Measurements from ENCODE around the gene KIF2A.
"Not testable (repeated sequence)": the region's sequence is repeated elsewhere in the genome, so short reads cannot be mapped to it uniquely, and the experiment has no call there.

The KIF2A gene

DNA sequence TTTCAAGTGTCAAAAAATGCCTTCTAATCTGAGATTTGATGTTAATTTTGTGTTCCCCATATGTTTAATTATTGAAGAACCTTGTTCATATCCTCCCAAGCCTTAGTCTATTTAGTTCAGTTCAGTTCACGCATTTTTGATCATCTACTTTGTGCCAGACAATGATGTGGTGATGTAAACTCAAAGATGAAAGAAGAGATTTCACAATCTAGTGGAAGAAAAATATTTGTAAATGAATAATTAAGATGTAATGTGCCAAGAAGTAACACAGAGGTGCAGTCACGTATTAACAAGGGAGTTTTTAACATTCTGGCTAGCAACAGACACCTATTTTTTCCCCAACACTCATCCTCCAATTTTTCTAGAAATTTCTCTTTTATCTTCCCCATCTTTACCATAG, 22.1 kb upstream of the KIF2A start:
- H3K27me3 Mint-ChIP-seq = no peaks in the 10 kb centered on the region
- H3K4me3 Mint-ChIP-seq = no peak overlapping the region
- no peak overlapping the region for H3K27ac Mint-ChIP-seq
- H3K4me1 Mint-ChIP-seq = peaks cover 40% of the 10 kb centered on the region
- H3K36me3 Mint-ChIP-seq = no peaks in the 10 kb centered on the region
- no peaks in the 10 kb centered on the region for H3K9me3 Mint-ChIP-seq

DNA sequence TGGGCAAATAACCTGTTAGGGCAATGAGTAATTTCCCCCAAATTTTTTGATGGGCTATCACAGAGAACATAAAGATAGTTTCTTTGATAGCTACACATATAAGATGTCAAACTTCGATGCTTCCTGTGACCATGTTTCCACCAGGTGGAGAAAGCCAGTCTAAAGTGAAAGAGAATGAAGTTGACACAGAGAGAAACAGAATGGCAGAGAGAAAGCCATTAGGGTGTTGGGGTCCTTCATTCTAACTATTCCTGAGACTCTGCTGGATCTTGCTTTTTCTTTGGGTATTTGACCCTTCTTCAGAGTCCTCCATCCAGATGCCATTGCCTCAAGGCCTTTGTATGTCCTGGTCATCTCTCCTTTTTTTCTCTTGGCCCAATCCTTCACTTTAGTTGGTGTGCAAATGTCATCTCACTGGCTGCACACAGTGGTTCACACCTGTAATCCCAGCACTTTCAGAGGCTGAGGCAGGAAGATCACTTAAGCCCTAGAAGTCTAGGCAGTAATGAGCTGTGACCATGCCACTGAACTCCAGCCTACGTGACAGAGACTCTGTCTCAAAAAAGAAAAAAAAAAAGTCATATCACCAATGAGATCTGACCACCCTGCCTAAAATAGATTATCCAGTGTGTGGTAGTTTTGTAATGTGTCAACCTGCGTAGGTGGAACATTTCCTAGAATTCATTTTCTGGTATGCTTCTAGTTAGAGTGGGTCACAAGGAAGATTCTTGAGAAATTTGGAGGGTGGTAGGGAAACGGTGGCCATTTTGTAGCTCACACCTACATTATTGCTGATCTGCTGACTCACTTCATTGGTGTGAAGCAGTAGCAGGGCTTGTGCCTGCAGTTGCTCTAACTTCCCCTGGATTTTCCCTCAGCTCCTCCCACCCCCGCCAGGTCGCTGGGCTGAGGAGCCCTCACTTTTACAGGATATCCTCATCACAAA, 20.8 kb upstream of the KIF2A start:
- H3K27ac Mint-ChIP-seq = peak overlapping the region; percentile 94
- no peaks in the 10 kb centered on the region for H3K9me3 Mint-ChIP-seq
- H3K4me3 Mint-ChIP-seq = peak overlapping the region; percentile 6
- H3K4me1 Mint-ChIP-seq = peaks cover 45% of the 10 kb centered on the region
- H3K36me3 Mint-ChIP-seq = no peaks in the 10 kb centered on the region
- no peaks in the 10 kb centered on the region for H3K27me3 Mint-ChIP-seq

DNA sequence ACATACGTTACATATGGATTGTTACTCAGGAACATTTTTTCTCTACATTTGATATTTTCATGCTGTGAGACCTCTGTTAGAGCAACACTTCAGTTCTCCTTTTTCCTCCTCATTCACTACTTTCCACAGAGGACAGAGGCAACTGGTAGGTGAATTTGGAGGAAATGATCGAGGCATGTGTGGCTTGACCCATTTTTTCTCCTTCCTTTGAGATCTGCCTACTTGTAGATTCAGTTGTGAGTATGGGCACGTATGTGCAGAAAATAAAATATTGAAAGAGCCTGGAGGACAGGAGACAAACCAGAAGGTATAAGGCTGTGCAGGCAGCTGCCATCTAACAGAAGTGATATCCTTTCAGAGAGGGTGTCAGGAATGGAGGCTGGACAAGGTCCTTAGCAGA, 19.2 kb upstream of the KIF2A start:
- H3K9me3 Mint-ChIP-seq = no peaks in the 10 kb centered on the region
- H3K27ac Mint-ChIP-seq = peak overlapping the region; percentile 32
- H3K27me3 Mint-ChIP-seq = no peaks in the 10 kb centered on the region
- no peak overlapping the region for H3K4me3 Mint-ChIP-seq
- no peaks in the 10 kb centered on the region for H3K36me3 Mint-ChIP-seq
- peaks cover 54% of the 10 kb centered on the region for H3K4me1 Mint-ChIP-seq

DNA sequence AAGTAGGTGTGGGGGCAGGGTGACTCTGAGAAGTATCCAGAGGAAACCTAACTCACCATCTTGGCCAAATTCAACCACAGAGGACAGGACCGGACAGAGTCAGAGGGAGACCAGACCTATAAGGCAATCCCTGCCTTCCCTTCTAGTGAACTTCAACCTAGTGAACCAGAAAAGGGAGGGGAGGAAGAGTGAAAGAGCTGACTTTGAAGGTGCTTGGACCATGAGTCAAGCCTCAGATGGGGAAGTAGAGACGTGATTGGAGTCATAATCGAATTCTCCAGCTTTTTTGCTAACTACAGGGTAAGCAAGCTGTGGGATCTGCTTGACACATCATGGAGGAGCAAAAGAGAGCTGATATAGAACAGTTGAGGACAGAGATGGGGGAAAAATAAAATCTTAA, 18.8 kb upstream of the KIF2A start:
- no peaks in the 10 kb centered on the region for H3K27me3 Mint-ChIP-seq
- peak overlapping the region; percentile 60 for H3K27ac Mint-ChIP-seq
- H3K4me3 Mint-ChIP-seq = no peak overlapping the region
- H3K4me1 Mint-ChIP-seq = peaks cover 58% of the 10 kb centered on the region
- no peaks in the 10 kb centered on the region for H3K36me3 Mint-ChIP-seq
- H3K9me3 Mint-ChIP-seq = no peaks in the 10 kb centered on the region

DNA sequence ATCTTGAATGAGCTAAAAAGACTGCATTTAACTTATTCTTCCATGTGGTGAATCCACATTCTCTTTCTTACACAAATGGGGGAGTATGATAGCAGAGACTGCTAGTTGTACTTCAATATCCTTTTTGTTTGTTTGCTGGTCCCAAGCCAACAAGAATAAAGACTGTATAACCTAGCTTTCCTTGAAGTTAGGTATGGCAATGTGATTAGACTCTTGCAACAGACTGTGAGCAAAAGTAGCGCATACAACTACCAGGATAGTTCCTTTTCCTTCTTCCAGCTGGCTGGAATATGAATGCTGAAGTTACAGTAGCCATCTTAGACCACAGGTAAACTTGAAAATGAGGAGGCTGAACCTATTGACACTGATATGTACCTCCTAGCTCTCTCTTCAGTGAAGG, 17.9 kb upstream of the KIF2A start:
- peaks cover 66% of the 10 kb centered on the region for H3K4me1 Mint-ChIP-seq
- peaks cover 3% of the 10 kb centered on the region for H3K36me3 Mint-ChIP-seq
- H3K27ac Mint-ChIP-seq = no peak overlapping the region
- H3K9me3 Mint-ChIP-seq = no peaks in the 10 kb centered on the region
- no peaks in the 10 kb centered on the region for H3K27me3 Mint-ChIP-seq
- H3K4me3 Mint-ChIP-seq = no peak overlapping the region

DNA sequence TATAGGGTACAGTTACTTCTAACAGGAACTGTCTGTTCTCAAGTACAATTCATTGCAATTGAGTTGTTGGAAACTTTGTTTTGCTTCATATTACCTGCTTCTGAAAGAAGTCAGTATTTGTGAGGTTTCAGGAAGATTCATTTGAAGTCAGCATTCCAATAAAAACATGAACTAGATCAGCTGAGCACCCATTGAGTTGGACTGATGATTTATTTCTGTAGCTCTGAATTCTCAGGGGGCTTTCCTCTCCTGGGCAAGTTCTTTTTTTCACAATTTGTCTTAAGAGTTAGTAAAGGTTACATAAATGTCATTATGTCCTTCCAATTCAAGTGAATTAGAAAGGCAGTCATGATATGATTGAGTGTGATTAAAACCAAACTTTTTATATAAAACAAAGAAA, 16.2 kb upstream of the KIF2A start:
- Mint-ChIP-seq H3K4me3 (no peak overlapping the region), H3K4me1 (peaks cover 65% of the 10 kb centered on the region), H3K27ac (no peak overlapping the region), H3K36me3 (peaks cover 3% of the 10 kb centered on the region), H3K27me3 (no peaks in the 10 kb centered on the region), H3K9me3 (no peaks in the 10 kb centered on the region)

DNA sequence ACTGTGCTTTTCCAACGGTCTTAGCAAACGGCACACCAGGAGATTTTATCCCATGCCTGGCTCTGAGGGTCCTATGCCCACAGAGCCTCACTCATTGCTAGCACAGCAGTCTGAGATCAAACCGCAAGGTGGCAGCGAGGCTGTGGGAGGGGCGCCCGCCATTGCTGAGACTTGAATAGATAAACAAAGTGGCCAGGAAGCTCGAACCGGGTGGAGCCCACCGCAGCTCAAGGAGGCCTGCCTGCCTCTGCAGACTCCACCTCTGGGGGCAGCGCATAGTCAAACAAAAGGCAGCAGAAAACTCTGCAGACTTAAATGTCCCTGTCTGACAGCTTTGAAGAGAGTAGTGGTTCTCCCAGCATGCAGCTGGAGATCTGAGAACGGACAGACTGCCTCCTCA, 14.2 kb upstream of the KIF2A start:
- not testable (repeated sequence) for H3K36me3 Mint-ChIP-seq
- peak overlapping the region; percentile 73 for H3K27ac Mint-ChIP-seq

DNA sequence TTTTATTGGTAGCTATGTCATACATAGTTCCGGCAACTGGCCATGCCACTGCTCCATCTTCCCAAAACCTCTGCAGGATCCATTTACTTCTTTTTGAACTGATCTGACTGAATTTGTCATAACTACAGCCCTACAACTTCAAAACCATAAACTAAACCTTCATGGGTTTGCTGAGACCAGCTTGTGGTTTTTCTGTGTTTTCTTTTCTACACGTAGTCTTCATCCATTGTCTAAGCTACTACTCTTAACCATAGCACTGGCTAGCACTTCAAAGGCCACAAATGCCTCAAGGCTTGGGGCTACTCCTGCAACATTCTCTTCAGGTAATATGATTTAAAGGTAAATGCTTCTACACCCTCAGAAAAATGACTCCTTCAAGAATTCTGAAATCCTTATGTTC, 9.0 kb upstream of the KIF2A start:
- peaks cover 61% of the 10 kb centered on the region for H3K4me1 Mint-ChIP-seq
- H3K36me3 Mint-ChIP-seq = peaks cover 3% of the 10 kb centered on the region
- H3K9me3 Mint-ChIP-seq = no peaks in the 10 kb centered on the region
- no peak overlapping the region for H3K4me3 Mint-ChIP-seq
- H3K27me3 Mint-ChIP-seq = no peaks in the 10 kb centered on the region
- peak overlapping the region; percentile 55 for H3K27ac Mint-ChIP-seq

More for the DNA sequence above, 14.2 kb upstream of the KIF2A start:
- H3K4me3 Mint-ChIP-seq, H3K9me3 Mint-ChIP-seq, H3K27me3 Mint-ChIP-seq: not testable (repeated sequence)
- peaks cover 48% of the 10 kb centered on the region for H3K4me1 Mint-ChIP-seq

DNA sequence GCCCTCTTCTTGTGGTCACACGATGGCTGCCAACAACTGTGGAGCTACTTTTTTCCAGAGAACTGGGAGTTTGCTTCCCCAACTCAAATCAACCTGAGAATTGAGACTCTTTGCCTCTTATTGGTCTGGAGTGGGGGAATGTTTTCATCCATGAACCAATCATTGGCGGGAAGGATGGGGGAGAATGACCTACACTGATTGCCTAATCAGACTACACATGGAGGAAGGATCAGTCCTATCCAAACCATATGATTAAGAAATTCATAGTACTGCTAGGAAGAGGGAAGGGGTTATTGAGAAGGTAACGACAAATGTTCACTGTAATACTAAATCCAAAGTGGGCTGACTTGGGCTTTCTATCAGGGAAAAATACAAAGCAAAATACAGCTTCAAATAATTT, 7.9 kb upstream of the KIF2A start:
- Mint-ChIP-seq H3K27me3 (no peaks in the 10 kb centered on the region), H3K27ac (no peak overlapping the region), H3K4me1 (peaks cover 50% of the 10 kb centered on the region), H3K36me3 (no peaks in the 10 kb centered on the region), H3K9me3 (no peaks in the 10 kb centered on the region), H3K4me3 (no peak overlapping the region)

DNA sequence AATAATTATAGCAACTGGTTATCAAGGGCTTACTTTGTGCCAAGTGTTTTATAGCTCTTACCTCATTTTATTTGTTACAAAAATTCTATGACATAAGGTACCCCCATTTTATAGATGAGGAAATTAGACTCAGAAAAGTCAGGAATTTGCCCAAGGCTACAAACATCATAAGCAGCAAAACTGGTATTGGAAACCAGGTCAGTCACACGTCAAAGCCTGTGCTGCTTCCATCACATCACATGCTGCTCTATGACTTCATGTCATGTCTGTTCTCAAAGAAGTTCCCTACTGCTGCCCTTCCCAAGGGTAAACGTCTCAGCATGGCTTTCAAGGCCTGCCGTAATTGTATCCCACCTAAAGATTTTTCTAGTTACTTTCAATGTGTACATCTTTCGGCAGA, 6.9 kb upstream of the KIF2A start:
- no peaks in the 10 kb centered on the region for H3K9me3 Mint-ChIP-seq
- peak overlapping the region; percentile 97 for H3K27ac Mint-ChIP-seq
- H3K27me3 Mint-ChIP-seq = no peaks in the 10 kb centered on the region
- H3K36me3 Mint-ChIP-seq = no peaks in the 10 kb centered on the region
- H3K4me1 Mint-ChIP-seq = peaks cover 50% of the 10 kb centered on the region
- H3K4me3 Mint-ChIP-seq = no peak overlapping the region

DNA sequence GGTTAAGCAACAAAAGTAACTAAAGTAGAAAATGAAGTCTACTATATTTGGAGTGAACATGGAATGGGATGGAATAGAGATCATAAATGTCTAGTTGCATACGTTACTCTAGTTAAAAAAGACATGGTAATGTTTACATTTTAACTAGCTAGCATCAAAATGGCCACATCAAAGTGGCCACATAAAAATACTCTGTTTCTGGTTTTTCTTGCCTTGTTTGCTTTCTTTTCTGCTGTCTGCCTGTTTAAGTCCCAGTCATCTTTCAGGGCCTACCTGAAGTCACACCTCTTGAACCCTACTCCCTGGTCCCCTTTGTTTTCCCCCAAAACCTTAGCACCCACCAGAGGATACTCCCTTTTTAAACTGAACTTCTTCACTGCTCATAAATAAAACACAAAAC, 6.4 kb upstream of the KIF2A start:
- H3K4me3 Mint-ChIP-seq = peak overlapping the region; percentile 56
- peak overlapping the region; percentile 97 for H3K27ac Mint-ChIP-seq
- H3K4me1 Mint-ChIP-seq = peaks cover 47% of the 10 kb centered on the region

DNA sequence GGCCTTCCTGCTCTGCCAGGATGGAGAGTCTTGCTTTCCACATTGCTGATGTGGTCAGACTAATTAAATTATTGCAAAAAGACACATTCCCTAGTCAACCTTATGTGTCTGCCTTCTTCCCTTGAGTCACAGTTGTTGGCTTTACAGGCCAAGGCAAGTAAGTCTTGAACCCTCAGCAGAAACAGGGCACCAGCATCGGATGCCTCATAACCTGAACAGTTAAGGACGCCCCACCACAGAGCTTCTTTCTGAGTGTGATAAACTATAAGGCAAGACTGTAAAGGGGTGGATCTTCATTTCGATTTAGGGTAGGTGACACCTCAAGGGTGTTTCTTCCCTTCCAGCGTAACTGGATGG, 670 bp upstream of the KIF2A start:
- peak overlapping the region; percentile 99 for H3K27ac Mint-ChIP-seq
- peak overlapping the region; percentile 88 for H3K4me3 Mint-ChIP-seq
- no peaks in the 10 kb centered on the region for H3K9me3 Mint-ChIP-seq
- H3K27me3 Mint-ChIP-seq = no peaks in the 10 kb centered on the region
- H3K36me3 Mint-ChIP-seq = peaks cover 8% of the 10 kb centered on the region
- peaks cover 51% of the 10 kb centered on the region for H3K4me1 Mint-ChIP-seq

More for the DNA sequence above, 6.4 kb upstream of the KIF2A start:
- Mint-ChIP-seq H3K27me3 (no peaks in the 10 kb centered on the region), H3K9me3 (no peaks in the 10 kb centered on the region), H3K36me3 (no peaks in the 10 kb centered on the region)

DNA sequence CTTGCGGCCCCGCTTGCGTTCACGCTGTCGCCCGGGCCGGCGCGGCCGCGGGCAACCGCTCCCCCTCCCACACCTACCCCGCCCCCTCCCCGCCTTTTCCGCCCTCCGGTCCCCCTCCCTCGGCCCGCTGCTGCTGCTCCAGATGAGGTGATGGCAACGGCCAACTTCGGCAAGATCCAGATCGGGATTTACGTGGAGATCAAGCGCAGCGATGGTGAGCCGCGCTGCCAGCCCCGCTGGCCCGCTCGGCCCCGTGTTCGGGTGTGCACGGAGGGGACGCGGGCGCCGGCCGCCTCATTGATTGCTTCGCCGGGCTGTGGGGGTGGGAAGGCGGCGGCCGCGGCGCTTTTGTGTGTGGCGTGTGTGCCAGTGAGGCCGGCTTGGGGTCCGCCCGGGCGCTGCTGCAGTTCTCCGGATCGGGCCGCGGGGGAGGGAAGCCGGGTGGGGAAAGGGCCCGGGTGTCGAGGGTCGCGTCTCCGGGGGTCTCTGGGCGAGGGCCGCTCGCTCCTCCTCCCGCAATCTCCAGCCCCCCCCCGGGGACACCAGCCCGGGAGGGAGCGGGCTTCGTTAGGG, 403 bp downstream of the KIF2A start:
- no peaks in the 10 kb centered on the region for H3K27me3 Mint-ChIP-seq

DNA sequence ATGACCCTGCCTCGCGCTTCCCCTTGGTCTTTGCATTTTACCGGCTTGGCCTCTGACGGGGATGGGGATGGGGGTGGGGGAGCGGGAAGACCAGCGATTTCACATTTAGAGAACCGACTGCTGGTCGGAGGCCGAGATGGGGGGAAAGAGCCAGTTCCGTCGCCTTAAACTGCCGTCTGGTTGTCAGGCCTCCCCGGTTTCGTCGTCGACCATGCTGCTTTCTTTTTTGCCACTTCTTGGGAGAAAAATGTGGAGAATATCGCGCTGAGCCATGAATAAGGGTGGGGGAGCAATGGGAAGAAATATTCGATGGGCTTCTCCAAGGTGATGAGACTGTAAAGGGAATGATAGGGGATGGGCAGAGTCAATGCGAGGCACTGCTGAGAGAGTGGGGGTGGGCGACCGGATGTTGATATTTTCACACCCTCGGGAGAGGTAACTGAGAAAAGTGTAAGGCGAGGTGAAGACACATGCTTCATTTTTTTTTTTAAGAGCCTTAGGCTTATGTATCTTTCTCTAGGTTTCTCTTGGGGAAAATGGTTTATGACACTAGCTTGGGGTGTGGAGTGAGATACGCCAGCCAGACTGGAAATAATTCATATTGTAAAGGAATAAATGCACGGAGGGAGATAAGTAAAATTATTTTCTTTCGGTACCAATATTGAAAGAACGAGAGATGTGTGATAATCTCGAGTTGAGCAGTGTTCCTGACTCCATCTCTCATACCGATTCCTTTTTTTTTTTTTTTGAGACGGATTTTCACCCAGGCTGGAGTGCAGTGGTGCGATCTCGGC, 1.1 kb downstream of the KIF2A start:
- Mint-ChIP-seq H3K9me3 (no peaks in the 10 kb centered on the region), H3K27ac (peak overlapping the region; percentile 100), H3K4me3 (peak overlapping the region; percentile 99), H3K4me1 (peaks cover 65% of the 10 kb centered on the region), H3K36me3 (peaks cover 12% of the 10 kb centered on the region), H3K27me3 (no peaks in the 10 kb centered on the region)

More for the DNA sequence above, 403 bp downstream of the KIF2A start:
- H3K27ac Mint-ChIP-seq = peak overlapping the region; percentile 90
- H3K36me3 Mint-ChIP-seq = peaks cover 12% of the 10 kb centered on the region
- H3K9me3 Mint-ChIP-seq = no peaks in the 10 kb centered on the region
- H3K4me3 Mint-ChIP-seq = peak overlapping the region; percentile 99
- peaks cover 58% of the 10 kb centered on the region for H3K4me1 Mint-ChIP-seq

DNA sequence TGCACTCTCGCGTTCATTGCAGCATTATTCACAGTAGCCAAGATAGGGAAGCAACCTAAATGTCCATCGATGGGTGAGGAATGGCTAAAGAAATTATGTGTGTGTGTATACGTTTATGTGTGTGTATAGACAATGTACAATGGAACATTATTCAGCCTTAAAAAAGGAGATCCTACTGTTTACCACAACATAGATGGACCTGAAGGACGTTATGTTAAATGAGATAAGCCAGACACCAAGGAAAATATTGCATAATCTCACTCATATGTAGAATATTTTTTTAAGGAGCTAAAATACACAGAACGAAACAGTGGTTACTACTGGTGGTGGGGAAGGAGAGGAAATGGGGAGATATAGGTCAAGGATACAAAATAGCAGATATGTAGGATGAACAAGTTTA, 2.4 kb downstream of the KIF2A start:
- no peaks in the 10 kb centered on the region for H3K27me3 Mint-ChIP-seq
- peak overlapping the region; percentile 100 for H3K27ac Mint-ChIP-seq
- H3K4me3 Mint-ChIP-seq = peak overlapping the region; percentile 99
- no peaks in the 10 kb centered on the region for H3K9me3 Mint-ChIP-seq
- peaks cover 12% of the 10 kb centered on the region for H3K36me3 Mint-ChIP-seq
- peaks cover 76% of the 10 kb centered on the region for H3K4me1 Mint-ChIP-seq

DNA sequence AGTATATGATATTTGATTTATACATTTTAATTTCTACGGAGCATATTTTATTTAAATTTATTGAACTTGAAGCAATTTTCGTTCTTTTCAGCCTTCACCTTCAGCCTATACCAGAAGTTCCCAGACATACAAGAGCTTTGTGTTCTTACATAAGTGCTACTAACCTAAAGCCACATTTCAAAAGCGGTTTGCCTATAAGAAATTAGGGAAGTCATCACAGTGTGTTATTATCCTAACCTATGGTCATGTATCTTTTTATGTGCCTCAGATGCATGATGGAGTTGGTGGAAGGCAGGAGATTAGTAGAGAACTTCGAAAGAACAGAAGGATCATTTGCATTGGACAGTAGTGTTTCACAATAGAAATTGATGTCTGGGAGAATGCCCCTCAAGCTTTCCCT, 3.1 kb downstream of the KIF2A start:
- Mint-ChIP-seq H3K36me3 (peaks cover 12% of the 10 kb centered on the region), H3K4me1 (peaks cover 75% of the 10 kb centered on the region), H3K4me3 (peak overlapping the region; percentile 66), H3K27me3 (no peaks in the 10 kb centered on the region), H3K27ac (peak overlapping the region; percentile 24), H3K9me3 (no peaks in the 10 kb centered on the region)

All from activated naive CD4-positive, alpha-beta T cell treated with anti-CD3 and anti-CD28 coated beads, Interleukin-2, amount 50 U/mL, for 24 hours (primary cell).